C1 segment of cervical spinal cord (tissue), 14 donors: ENCODE results near the gene MYH14.
A peak's percentile ranks its signal among the peaks of the same experiment; 100 is the strongest.
"Not testable (repeated sequence)": the region's sequence is repeated elsewhere in the genome, so short reads cannot be mapped to it uniquely, and the experiment has no call there.

ENCODE experiments used
- DNase-seq, 14 donors: peaks; one replicate each; lab custom pipeline; 2025; lab: John Stamatoyannopoulos, UW

MYH14 gene

DNA sequence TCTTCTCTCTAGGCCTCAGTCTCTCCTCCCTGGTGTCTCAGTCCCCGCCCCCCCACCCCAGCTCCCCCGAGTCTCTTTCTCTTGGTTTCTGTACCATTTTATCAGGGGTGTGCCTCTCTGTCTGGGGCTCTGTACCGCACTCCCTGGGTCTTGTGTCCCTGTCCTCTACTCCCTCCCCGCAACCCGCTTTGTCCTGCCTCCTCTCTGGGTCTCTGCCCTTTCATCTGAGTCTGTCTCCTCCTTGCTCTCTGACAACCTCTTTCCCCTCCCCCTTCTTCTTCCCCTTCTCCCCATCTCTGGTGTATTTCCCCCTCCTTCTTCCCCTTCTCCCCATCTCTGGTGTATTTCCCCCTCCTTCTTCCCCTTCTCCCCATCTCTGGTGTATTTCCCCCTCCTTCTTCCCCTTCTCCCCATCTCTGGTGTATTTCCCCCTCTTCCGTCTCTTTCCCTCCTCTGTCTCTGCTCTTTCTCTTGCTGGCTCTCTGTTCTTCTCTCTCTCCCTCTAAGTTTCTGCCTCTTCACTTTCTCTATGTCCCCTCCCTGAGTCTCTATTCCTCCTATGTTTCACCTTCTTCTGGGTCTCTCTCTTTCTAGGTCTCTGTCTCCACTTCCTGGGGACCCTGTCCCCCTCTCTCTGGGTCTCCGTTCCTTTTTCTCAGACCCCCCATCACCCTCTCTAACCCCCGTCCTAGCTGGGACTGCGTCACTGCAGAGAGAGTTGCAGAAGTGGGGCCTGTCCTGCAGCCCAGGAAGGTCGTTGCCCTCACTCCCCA, 128.0 kb downstream of the MYH14 start:
- peak in 3 of 14 donors; percentile 21 to 46 (median 39) for DNase-seq

DNA sequence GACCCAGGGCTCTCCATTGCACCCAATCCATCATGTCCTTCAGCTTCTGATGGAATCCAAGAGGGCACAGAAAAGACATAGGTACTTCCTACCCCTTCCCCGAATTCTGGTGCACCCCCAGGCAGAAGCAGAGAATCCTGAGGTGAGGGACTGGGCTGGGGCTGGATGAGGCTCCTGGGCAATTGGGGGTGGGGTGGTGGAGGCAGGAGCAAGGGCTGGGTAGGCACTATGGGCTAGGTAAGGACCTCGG, 128.5 kb downstream of the MYH14 start:
- no peak for DNase-seq

DNA sequence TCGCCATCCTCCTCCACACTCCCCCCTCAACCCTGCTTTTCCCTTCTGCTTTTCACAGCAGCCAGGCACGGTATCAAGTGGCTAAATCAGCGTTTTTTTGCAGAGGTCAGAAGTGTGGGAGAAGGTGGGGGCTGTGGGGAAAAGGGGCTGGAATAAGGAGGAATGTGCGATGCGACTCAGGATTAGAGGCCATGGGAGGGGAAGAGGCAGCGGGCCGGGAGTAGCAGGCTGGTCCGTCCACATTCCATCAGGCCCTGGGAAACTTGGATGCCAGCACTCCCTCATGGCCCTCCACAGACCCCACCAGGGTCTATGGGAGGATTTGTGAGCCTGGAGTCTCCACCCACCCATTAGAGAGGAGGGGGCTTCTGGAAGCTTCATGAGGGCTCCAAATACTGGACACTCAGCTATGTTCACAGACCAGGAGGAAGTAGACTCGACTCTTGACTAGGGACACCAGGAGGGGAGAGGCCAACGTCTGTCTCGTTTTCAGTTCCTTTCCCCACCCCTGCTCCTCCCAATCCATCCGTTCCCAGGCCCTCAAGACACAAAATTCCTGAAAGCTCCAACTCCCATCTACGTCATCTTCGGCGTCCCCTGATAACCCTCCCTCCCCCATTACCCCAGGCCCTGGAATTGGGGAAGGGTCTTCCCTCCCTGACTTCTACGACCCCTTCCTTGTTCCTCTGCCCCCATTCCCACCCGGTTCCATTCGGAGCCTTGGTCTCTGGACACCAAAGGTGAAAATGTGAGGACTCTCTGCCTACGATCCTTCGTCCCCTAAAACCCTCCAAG, 129.0 kb downstream of the MYH14 start:
- DNase-seq, result peak in 8 of 14 donors; percentile 7 to 63 (median 32)

DNA sequence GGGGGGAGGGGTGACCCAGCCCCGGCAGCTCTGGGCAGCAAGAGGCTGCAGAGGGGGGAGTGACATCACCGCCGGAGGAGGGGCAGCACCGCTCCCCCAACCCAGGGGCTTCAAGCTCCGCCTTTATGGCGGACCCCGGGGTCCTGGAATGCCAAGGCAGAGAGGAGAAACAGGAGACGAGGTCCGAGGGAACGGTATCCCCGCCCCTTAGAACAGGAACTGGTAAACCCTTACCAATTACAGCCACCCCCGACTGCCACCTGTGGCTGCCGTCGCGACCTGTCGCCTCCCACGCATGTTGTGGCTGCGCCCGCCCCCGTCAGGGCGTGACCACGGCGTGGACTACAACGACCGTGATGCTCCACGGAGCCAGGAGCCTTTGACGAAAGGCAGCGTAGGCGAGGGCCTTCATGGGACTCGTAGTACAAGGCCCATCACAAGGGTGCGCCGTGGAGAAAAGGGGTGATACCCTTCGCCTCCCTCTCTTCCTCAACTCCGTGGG, 129.9 kb downstream of the MYH14 start:
- peak; percentile 62 to 97 (median 88) for DNase-seq

DNA sequence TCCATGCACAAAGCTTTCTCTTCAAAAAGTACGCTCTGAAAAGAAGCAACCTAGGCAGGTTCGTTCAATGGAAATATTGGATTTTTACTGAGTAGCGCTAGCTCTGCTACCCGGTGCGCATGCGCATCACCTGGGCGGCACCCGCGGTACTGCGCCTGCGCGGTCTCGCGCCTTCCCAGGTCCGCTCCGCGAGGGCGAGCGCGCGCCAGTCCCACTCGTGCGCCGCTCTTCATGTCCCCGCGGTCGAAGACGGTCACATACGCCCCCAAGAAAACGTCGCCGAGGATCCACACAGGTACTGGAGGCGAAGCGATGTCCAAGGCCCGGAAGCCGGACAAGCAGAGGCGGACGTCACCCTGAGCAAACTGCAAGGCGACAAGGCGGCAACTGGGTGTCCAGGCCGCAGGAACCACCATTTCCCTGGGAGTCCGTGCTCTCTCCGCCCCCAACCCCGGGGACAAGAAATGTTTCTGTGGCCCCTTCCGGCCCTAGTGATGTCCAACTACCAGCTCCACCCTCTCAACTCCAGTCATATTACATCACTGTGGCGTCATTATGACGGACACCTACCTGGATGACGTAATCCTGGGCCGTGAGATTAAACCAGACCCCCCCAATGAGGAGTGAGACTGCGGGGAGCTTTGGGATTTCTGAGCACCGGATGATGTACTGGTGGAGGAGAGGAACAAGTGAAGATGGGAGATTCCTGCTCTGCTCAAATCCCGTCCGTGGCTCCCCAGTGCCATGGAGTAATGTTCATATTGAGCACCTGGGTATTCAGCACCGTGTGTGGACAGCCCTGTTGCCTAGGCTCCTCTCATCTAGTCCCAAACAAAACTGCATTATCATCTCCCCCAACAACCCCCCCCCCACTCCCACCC, 130.6 kb downstream of the MYH14 start:
- peak in 10 of 14 donors; percentile 62 to 97 (median 90) for DNase-seq

DNA sequence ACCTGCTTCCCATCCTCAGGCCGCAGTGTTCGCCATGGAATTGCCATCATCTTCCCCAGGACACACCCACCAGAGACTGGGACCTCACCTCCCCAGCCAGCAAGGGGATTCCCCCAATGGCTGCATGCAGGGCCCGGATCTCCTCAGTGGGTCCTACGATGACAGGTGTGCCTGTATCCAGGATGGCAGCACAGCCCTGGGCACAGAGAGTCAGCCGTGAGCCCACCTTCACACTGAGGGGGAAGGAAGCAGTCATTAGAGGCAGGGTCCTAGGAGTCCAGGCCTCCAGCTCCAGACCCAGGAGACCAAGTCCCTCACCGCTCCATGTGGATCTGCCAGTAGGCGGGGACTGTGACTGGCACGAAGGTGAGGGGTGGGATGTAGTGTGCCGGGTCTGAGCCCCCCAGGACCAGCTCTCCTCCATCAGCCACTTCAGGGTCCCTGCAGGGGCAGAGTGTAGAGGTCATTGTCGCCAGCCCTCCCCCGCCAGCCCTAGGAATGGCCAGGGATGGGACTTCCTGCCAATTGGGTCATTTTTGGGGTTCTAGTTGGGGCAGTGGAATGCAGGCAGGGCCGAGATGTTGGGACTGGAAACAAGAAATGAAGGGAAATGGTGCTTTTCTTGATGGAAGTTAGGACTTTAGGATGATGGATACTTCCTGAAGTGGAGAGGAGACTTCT, 131.5 kb downstream of the MYH14 start:
- DNase-seq, result no peak

DNA sequence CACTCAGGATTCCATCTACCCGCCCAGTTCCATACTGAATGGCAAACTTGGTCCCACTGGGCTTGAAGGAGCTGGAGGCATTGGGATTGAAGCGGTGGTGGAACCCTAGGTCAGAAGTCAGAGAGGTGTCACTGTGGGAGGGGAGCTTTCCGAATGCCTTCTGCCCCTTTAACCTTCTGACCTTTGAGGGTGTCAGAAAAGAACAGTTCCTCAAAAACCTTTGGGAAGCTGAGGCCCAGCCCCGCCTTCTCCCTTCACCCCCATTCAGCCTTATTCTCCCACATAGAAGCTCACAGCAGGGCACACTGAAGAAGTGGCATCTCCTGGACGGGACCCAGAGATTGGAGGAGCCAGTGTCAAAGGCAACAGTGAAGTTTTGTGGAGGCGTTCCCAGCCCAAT, 133.6 kb downstream of the MYH14 start:
- DNase-seq, result not testable (repeated sequence)

DNA sequence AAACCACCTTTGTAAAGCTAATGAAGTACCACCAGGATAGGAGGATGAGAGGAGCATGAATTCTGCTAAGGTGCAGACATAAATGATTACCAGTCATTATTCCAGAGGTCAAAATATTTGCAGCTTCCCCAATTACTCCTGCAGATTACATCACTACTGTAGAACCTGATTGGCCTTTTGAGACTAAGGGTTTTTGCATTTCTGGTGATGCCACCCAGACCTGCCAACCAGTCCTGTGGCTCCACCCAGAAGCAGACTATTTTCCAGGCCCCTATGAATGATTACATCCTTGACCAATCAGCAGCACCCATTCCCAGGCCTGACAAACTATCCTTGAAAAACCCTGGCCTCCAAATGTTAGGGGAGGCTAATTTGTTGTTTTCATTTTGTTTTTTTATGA, 136.9 kb downstream of the MYH14 start:
- no peak for DNase-seq

DNA sequence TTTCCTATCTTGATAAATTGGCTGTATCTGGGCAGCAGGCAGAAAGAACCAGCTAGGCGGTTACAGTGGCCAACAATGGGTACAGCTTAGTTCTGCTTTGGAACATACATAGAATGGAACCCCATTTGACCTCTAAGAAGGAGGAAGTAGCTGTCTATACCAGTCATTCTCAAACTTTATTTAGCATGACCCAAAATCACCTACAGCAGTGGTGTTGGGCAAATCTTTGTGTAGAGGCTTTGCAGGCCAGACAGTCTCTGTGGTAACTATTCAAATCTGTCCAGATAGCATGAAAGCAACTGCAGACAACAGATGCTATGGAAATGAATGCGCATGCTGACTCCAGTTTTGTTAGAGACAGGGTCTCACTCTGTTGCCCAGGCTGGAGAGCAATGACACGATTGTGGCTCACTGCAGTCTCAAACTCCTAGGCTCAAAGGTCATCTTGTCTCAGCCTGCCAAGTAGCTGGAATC, 137.7 kb downstream of the MYH14 start:
- no peak for DNase-seq

DNA sequence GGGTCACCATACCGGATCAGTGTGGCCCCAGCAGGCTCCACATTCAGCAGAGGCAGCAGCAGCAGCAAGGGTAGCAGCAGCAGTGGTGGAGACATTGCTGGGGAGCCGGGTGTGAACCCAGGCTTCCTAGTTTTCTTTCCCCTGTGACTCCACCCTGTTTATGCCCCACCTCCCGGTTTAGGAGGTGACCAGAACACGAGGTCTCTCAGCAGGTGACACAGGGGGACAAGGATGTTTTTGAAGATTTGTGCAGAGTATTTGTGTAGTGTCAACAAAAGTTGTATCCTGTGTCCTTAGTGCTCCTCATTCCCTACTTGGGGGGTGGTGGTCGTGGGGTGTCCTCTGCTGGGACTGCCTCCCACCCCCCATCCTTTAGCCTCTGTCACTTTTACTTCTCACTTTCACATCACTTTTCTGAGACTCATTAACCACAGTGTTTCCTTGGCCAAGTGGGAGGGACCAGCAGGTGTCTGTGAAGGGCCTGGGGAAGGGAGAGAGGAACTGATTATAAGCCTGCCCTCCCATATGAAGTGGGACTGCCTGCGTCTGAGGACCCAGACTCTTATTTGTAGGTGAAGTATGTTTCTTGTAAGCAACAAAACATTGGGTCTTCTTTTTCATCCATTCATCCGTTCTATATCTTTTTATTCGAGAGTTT, 141.4 kb downstream of the MYH14 start:
- peak in 6 of 14 donors; percentile 7 to 30 (median 21) for DNase-seq

DNA sequence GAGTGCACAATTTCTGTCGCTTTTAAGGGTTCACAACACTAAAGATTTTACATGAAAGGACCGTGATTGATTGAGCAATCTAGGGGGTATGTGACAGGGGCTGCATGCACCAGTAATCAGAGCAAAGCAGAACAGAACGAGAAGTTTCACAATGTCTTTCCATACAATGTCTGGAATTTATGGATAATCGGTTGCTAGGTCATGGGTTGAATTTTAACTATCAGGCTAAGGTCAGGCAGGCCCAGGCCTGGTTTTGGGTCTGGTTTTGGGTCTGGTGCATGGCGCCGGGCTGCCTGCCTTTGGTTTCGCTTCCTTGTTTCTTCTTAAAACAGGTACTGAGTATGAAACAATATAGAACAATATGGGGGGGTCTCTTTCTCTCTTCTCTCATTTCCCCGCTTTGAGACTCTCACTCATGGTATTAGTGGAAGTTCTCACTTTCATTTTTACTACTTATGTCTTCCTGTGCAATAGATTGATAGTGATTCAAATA, 143.7 kb downstream of the MYH14 start:
- not testable (repeated sequence) for DNase-seq

DNA sequence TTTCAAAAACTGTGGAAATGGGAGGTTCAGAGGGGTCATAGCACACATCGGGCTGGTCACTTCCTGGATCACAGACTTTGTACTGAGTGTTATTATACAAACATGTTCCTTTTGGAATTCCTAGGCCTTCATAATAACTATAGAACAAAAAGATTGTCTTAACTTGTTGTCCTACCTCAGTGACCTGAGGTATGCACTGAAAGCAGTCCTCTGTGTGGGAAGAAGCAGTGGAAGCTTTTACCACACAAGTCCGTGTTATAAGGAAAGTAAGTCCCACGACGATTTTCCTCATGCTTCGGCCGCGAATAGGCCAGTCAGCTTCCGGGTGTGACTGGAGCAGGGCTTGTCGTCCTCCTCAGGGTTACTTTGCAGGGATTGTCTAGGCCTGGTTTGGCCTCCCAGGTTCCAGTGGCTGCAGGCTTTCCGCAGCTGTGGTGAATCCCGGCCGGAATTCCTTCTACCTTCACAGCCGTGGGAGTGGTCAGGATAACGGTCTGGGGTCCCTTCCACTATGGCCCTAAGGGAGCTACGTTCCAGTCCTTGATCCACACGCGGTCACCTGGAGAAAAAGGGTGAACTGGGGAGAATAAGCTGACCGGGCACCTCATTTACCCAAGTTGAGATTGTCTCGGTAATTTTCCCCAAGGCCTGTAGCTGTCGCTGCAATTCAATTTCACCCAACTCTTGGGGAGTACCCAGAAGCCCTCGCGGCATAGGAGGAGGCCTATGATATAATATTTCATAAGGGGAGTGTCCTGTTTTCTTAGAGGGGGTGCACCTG, 146.0 kb downstream of the MYH14 start:
- no peak for DNase-seq

DNA sequence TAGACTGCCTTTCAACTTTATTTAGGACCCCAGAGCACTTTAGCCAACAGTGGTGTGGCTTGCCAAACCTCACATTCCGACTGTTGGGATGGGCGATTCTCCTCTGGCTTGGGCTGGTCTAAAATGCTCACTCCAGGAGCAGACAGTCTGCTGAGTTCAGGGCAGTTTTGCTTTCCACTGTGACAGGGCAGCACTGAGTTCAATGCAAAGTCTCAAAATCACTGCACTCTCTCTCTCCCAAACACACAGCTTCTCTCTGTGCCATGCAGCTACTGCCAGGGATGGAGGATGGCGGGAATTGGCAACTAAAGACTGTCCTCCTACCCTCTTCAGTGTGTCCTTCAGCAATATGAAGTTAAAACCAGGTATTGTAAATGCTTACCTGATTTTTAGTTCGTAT, 148.8 kb downstream of the MYH14 start:
- no peak for DNase-seq

DNA sequence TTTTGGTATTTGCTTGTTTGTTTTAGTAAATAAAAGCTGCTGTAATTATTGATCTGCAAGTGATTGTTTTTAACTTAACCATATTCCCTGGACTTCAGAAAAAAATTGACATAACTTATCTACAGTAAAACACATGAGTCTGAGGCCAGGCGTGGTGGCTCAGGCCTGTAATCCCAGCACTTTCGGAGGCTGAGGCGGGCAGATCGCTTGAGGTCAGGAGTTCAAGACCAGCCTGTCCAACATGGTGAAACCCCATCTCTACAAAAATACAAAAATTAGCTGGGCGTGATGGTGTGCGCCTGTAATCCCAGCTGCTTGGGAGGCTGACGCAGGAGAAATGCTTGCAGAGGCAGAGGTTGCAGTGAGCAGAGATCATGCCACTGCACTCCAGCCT, 150.1 kb downstream of the MYH14 start:
- not testable (repeated sequence) for DNase-seq

DNA sequence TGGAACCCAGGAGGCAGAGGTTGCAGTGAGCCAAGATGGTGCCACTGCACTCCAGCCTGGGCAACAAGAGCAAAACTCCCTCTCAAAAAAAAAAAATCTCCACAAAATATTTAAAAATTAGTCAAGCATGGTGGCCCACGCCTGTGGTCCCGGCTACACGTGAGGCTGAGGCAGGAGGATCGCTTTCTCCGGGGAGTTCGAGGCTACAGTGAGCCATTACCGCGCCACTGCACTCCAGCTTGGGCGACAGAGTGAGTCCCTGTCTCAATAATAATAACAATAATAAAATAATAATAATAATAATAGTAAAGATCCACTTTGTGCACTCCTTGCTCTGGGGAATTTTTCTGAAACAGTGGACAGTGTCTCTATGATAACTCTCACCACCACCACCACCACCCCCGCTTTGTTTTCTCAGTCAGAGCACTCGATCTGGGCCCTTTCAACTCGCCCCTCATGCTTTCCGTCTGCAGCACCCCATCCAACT, 153.3 kb downstream of the MYH14 start:
- DNase-seq, result no peak

DNA sequence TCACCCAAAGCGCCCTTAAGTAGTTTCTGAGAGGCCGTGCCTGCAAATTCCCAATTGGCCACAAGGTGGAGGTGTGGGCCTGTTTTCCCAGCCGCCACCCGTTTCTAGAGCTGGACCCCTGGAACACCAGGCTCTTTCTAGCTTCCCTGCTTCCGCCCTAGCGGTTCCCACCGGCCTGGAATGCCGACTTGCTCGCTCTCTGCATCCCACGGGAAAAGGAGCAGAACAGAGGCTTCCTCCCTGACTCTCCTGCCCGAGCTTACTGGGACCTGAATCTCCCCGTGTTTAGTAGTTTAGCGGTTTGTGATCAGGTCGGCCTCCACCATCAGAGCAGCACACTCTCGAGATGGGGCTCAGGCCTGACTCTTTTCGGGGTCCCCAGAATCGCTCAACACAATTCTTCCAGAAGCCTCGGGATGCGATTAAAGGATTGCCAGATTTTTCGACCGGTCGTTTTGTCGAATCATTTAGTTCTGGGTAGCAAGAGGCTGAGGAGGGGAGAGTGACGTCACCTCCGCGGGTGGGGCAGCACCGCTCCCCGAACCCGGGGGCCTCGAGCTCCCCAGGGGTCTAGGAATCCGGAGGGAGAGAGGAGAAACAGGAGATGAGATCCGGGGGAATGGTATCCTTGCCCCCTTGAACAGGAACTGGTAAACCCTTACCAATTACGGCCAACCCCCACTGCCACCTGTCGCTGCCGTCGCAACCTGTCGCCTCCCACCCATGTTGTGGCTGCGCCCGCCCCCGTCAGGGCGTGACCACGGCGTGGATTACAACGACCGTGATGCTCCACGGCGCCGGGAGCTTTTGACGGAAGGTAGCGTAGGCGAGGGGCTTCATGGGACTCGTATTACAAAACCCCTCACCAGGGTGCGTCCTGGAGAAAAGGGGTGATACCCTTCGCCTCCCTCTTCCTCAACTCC, 154.0 kb downstream of the MYH14 start:
- DNase-seq, result peak in 13 of 14 donors; percentile 48 to 86 (median 74)

DNA sequence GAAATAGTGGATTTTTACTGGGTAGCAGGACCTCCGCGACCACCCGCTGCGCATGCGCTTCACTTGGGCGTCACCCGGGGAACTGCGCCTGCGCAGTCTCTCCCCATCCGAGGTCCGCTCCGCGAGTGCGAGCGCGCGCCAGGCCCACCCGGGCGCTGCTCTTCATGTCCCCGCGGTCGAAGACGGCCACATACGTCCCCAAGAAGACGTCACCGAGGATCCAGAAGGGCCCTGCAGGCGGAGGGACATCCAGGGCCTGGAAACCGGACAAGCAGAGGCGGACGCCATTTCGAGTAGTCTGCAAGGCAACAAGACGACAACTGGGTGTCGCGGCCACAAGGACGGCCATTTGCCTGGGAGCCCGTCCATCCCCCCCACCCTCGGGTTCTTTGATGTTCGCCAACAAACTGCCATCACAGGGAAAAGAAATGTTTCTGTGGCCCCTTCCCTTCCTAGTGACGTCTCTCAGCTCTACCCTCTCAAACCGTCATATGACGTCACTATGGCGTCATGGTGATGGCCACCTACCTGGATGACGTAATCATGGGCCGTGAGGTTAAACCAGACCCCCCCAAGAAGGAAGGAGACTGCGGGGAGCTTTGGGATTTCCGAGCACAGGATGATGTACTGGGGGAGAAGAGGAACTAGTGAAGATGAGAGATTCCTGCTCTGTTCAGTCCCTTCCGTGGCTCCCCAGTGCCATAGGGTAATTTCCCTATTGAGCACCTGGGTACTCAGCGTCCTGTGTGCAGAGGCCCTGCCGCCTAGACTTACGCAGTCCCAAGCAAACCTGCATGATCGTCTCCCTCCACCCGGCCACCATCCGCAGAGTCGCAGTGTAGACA, 155.3 kb downstream of the MYH14 start:
- DNase-seq, result peak in 13 of 14 donors; percentile 6 to 84 (median 60)
